ENCODE results near the gene ATP5PF. TPM values are rescaled to one million over a fixed set of nuclear protein-coding genes. Genes with fewer than 3 reads are reported as not detected.

The ATP5PF gene
- total and polyA plus RNA-seq, 2 donors from 2014 or later: 117 to 998 TPM

DNA sequence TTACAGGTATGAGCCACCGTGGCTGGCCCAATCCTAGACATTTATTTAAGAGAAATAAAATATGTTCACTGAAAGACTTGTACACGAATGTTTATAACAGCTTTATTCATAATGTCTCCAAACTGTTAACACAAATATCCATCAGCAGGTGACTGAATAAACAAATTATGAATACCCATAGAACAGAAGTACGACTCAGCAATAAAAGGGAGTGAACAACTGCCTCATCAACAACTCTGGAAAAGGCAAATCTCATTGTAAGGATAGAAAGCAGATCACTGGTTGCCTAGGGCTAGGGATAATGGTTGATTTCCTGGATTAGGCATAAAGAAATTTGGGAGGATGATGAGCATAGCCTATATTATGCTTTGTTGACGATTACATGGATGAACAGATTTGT lies 41.7 kb upstream of the ATP5PF start:
- TF ChIP-seq, protein P1, sequence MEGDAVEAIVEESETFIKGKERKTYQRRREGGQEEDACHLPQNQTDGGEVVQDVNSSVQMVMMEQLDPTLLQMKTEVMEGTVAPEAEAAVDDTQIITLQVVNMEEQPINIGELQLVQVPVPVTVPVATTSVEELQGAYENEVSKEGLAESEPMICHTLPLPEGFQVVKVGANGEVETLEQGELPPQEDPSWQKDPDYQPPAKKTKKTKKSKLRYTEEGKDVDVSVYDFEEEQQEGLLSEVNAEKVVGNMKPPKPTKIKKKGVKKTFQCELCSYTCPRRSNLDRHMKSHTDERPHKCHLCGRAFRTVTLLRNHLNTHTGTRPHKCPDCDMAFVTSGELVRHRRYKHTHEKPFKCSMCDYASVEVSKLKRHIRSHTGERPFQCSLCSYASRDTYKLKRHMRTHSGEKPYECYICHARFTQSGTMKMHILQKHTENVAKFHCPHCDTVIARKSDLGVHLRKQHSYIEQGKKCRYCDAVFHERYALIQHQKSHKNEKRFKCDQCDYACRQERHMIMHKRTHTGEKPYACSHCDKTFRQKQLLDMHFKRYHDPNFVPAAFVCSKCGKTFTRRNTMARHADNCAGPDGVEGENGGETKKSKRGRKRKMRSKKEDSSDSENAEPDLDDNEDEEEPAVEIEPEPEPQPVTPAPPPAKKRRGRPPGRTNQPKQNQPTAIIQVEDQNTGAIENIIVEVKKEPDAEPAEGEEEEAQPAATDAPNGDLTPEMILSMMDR (IDR thresholded peaks at IDR 0.05; ENCODE audit: borderline replicate concordance, extremely low read depth, insufficient read depth): no peak
- DNase-seq (no peak), FAIRE-seq (no peak)
- Histone ChIP-seq H3K27ac (ENCODE audit: low read depth in 2 of 2, low read length in 2 of 2) (no peak overlapping the region), H3K9me3 (ENCODE audit: control insufficient read depth in 2 of 3, insufficient read depth in 1 of 3, low read length in 3 of 3) (no peaks in the 10 kb centered on the region), H3K4me3 (ENCODE audit: low read length in 3 of 3) (no peak overlapping the region), H3K36me3 (ENCODE audit: control insufficient read depth in 2 of 3, insufficient read depth in 3 of 3, low read length in 3 of 3) (no peaks in the 10 kb centered on the region), H3K9ac (ENCODE audit: low read length in 3 of 3) (no peak overlapping the region), H3K4me1 (ENCODE audit: control insufficient read depth in 2 of 3, insufficient read depth in 2 of 3, low read depth in 1 of 3, low read length in 3 of 3) (no peaks in the 10 kb centered on the region), H3K27me3 (ENCODE audit: control insufficient read depth, insufficient read depth, low read length) (no peaks in the 10 kb centered on the region)
- intact Hi-C loops (cut with DNase I): no loop called here

DNA sequence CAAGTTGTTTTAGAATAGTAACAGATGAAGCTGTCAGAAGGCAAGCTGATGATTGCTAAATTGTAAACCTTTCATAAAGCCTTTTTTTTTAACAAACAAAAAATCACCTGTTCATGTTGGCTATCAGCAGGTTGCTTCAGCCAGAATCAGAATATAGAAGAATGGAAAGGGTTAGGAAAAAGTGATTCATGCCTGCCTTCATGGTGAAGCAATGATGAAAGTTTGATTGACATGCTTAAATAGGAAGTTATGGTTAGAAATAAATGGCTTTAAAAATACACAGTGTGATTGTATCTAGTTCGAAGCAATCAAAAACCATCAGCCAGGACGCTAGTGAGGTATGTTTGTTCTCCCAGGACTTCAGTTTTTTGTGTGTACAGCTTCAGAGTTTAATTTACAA lies 38.0 kb upstream of the ATP5PF start:
- TF ChIP-seq, protein P1 (IDR thresholded peaks at IDR 0.05; ENCODE audit: borderline replicate concordance, extremely low read depth, insufficient read depth): no peak
- Histone ChIP-seq H3K9me3 (ENCODE audit: control insufficient read depth in 2 of 3, insufficient read depth in 1 of 3, low read length in 3 of 3) (no peaks in the 10 kb centered on the region), H3K9ac (ENCODE audit: low read length in 3 of 3) (no peak overlapping the region), H3K4me1 (ENCODE audit: control insufficient read depth in 2 of 3, insufficient read depth in 2 of 3, low read depth in 1 of 3, low read length in 3 of 3) (no peaks in the 10 kb centered on the region), H3K27me3 (ENCODE audit: control insufficient read depth, insufficient read depth, low read length) (no peaks in the 10 kb centered on the region), H3K4me3 (ENCODE audit: low read length in 3 of 3) (no peak overlapping the region), H3K36me3 (ENCODE audit: control insufficient read depth in 2 of 3, insufficient read depth in 3 of 3, low read length in 3 of 3) (no peaks in the 10 kb centered on the region), H3K27ac (ENCODE audit: low read depth in 2 of 2, low read length in 2 of 2) (no peak overlapping the region)
- no peak for DNase-seq
- FAIRE-seq: no peak
- intact Hi-C loops (cut with DNase I): no loop called here

DNA sequence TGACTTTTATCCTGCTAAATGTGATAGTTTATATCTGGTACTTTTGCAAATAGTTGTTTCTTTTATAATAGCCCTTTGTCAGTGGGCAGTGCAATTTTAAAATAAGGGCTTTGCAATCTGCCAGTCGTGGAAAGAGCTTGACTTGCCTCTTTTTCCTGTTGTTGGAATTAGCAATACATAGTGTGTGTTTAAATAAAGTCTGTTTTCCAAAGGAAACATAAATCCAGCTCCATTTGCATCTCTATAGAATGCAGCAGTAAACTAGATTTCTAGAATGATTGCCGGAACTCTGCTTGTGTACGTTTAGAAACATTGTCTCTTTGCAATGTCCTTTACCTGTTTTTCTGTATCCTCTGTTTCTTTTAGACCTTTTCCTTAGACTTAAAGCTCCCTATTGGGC lies 33.2 kb upstream of the ATP5PF start:
- H3K9ac ChIP-seq (ENCODE audit: low read length in 3 of 3): no peak overlapping the region
- H3K27ac ChIP-seq (ENCODE audit: low read depth in 2 of 2, low read length in 2 of 2): no peak overlapping the region
- H3K4me3 ChIP-seq (ENCODE audit: low read length in 3 of 3): no peak overlapping the region
- TF ChIP-seq, protein P1 (IDR thresholded peaks at IDR 0.05; ENCODE audit: borderline replicate concordance, extremely low read depth, insufficient read depth): no peak
- no peaks in the 10 kb centered on the region for H3K27me3 ChIP-seq (ENCODE audit: control insufficient read depth, insufficient read depth, low read length)
- FAIRE-seq: no peak
- peaks cover 0 to 13% (median 6%) of the 10 kb centered on the region in 3 donors for H3K36me3 ChIP-seq (ENCODE audit: control insufficient read depth in 2 of 3, insufficient read depth in 3 of 3, low read length in 3 of 3)
- intact Hi-C loops (cut with DNase I): no loop called here
- H3K4me1 ChIP-seq (ENCODE audit: control insufficient read depth in 2 of 3, insufficient read depth in 2 of 3, low read depth in 1 of 3, low read length in 3 of 3): no peaks in the 10 kb centered on the region
- DNase-seq: no peak
- H3K9me3 ChIP-seq (ENCODE audit: control insufficient read depth in 2 of 3, insufficient read depth in 1 of 3, low read length in 3 of 3): no peaks in the 10 kb centered on the region

DNA sequence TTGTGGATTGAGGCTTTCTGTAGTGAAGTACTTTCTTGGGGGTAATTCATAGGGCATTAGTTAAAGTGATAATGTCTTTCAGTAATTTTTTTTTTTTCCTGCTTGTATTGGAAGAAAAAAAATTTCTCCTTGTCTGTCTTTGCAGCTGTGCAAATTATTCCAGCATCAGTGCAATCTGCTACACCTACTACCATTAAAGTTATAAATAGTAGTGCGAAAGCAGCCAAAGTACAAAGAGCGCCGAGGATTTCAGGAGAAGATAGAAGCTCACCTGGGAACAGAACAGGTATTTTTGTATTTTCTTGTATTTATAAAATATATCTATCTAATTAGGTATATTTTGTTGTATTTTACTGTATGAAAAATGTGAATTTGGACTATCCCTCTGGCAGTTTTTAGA lies 29.4 kb upstream of the ATP5PF start:
- H3K9me3 ChIP-seq (ENCODE audit: control insufficient read depth in 2 of 3, insufficient read depth in 1 of 3, low read length in 3 of 3): no peaks in the 10 kb centered on the region
- TF ChIP-seq, protein P1 (IDR thresholded peaks at IDR 0.05; ENCODE audit: borderline replicate concordance, extremely low read depth, insufficient read depth): no peak
- DNase-seq (no peak), FAIRE-seq (no peak)
- H3K9ac ChIP-seq (ENCODE audit: low read length in 3 of 3): no peak overlapping the region
- no peaks in the 10 kb centered on the region for H3K27me3 ChIP-seq (ENCODE audit: control insufficient read depth, insufficient read depth, low read length)
- H3K4me3 ChIP-seq (ENCODE audit: low read length in 3 of 3): no peak overlapping the region
- H3K4me1 ChIP-seq (ENCODE audit: control insufficient read depth in 2 of 3, insufficient read depth in 2 of 3, low read depth in 1 of 3, low read length in 3 of 3): no peaks in the 10 kb centered on the region
- peaks cover 4 to 41% (median 17%) of the 10 kb centered on the region in 3 donors for H3K36me3 ChIP-seq (ENCODE audit: control insufficient read depth in 2 of 3, insufficient read depth in 3 of 3, low read length in 3 of 3)
- no peak overlapping the region for H3K27ac ChIP-seq (ENCODE audit: low read depth in 2 of 2, low read length in 2 of 2)
- intact Hi-C loops (cut with DNase I): no loop called here

Data from kidney (tissue), 14 donors.